Prostate gland (tissue), 2 donors: ENCODE results near the gene COX7B. TPM values are rescaled to one million over a fixed set of nuclear protein-coding genes. Genes with fewer than 3 reads are reported as not detected.

Experiments used
- DNase-seq: peaks from one replicate; pipeline ENCODE4 v3.0.0-alpha.2; 2019; ENCODE audit warnings: low spot score
- H3K27ac ChIP-seq, 2 donors: fragments of 200-600 bp; sonication (generic); 2 replicates each; pipeline ENCODE4 v1.5.1; 2017 to 2019
- H3K27me3 ChIP-seq: fragments of 200-600 bp; sonication (generic); replicated peaks from 2 replicates; pipeline ENCODE4 v1.5.1; 2019; ENCODE audit not compliant: insufficient read depth
- H3K36me3 ChIP-seq, 2 donors: fragments of 200-600 bp; sonication (generic); 1 replicate in 1 of 2; 2 replicates in 1 of 2; pipeline versions ENCODE4 v1.5.1 to v1.8.1; 2017 to 2019
- H3K4me1 ChIP-seq: fragments of 200-600 bp; sonication (generic); replicated peaks from 2 replicates; pipeline ENCODE4 v1.5.1; 2019
- H3K4me3 ChIP-seq, 2 donors: fragments of 200-600 bp; sonication (generic); 2 replicates each; pipeline ENCODE4 v1.5.1; 2017 to 2019
- H3K9me3 ChIP-seq: fragments of 200-600 bp; sonication (generic); 2 replicates; pipeline ENCODE4 v1.5.1; 2017
- POLR2A ChIP-seq: fragments of 450-650 bp; IDR thresholded peaks from one replicate; pipeline ENCODE4 v1.6.1; 2016; ENCODE audit warnings: antibody characterized with exemption, mild to moderate bottlenecking
- POLR2AphosphoS5 ChIP-seq: sonication (generic); formaldehyde crosslinking; IDR thresholded peaks from one replicate; pipeline ENCODE4 v1.6.1; 2017; ENCODE audit warnings: antibody characterized with exemption
- WGBS: methylation state at CpG from one replicate; pipeline ENCODE4 v1.1.5; 2018; 5-methylcytosine and 5-hydroxymethylcytosine counted together
- intact Hi-C: fragments of 100-400 bp; cut with DNase I; formaldehyde crosslinking; loops from one replicate; pipeline ENCODE4 v1.14.2; 2022
- small RNA-seq, 2 donors: library from RNA; depleted of rRNA; stranded (forward); fragments of <200 nt; gene quantifications; one replicate each; pipeline ENCODE3, GENCODE V24; 2016
- total RNA-seq, 2 donors: library from RNA; depleted of rRNA; stranded (reverse); fragments of >200 nt; gene quantifications; one replicate each; pipeline ENCODE4 v1.1.0, GENCODE V29; 2016
- TF ChIP-seq, protein P1 (sequence below), 4 experiments: fragments of 200-600 bp in 2 of 4; fragments of 450-650 bp in 2 of 4; sonication (generic) in 2 of 4; IDR thresholded peaks; 1 replicate in 3 of 4; 2 replicates in 1 of 4; pipeline ENCODE4 v1.5.1; 2016 to 2019; ENCODE audit warnings: antibody characterized with exemption in 4 of 4, mild to moderate bottlenecking in 2 of 4, moderate library complexity in 2 of 4

The COX7B gene
- total RNA-seq, 2 donors from 2014 or later: 203 to 374 TPM

DNA sequence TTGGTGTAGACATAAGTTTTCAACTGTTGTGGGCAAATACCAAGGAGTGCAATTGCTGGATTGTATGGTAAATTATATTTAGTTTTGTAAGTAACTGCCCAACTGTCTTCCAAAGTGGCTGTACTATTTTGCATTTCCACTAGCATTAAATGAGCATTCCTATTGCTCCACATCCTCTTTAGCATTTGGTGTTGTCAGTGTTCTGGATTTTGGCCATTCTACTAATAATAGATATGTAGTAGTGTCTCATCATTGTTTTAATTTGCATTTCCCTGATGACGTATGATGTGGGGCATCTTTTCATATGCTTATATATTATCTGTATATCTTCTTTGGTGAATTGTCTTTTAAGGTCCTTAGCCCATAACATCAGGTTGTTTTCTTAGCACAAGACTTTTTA is 52.9 kb downstream of the COX7B start:
- Histone ChIP-seq H3K36me3 (no peaks in the 10 kb centered on the region), H3K4me1 (no peaks in the 10 kb centered on the region), H3K27ac (no peak overlapping the region), H3K27me3 (no peaks in the 10 kb centered on the region), H3K9me3 (no peaks in the 10 kb centered on the region), H3K4me3 (no peak overlapping the region)
- WGBS: 94% methylated on average over 1 of the region's 1 CpG
- intact Hi-C loops: no loop called here
- no peak for TF ChIP-seq POLR2A
- TF ChIP-seq POLR2AphosphoS5: no peak
- TF ChIP-seq, protein P1, sequence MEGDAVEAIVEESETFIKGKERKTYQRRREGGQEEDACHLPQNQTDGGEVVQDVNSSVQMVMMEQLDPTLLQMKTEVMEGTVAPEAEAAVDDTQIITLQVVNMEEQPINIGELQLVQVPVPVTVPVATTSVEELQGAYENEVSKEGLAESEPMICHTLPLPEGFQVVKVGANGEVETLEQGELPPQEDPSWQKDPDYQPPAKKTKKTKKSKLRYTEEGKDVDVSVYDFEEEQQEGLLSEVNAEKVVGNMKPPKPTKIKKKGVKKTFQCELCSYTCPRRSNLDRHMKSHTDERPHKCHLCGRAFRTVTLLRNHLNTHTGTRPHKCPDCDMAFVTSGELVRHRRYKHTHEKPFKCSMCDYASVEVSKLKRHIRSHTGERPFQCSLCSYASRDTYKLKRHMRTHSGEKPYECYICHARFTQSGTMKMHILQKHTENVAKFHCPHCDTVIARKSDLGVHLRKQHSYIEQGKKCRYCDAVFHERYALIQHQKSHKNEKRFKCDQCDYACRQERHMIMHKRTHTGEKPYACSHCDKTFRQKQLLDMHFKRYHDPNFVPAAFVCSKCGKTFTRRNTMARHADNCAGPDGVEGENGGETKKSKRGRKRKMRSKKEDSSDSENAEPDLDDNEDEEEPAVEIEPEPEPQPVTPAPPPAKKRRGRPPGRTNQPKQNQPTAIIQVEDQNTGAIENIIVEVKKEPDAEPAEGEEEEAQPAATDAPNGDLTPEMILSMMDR (IDR thresholded peaks at IDR 0.05): no peak
- DNase-seq: no peak

- Histone ChIP-seq H3K27me3 (no peaks in the 10 kb centered on the region), H3K4me3 (no peak overlapping the region), H3K9me3 (no peaks in the 10 kb centered on the region), H3K4me1 (no peaks in the 10 kb centered on the region), H3K36me3 (no peaks in the 10 kb centered on the region), H3K27ac (no peak overlapping the region)
- intact Hi-C loops: no loop called here
- no peak for TF ChIP-seq POLR2AphosphoS5
- no peak for TF ChIP-seq POLR2A
- TF ChIP-seq, protein P1 (IDR thresholded peaks at IDR 0.05): no peak
- DNase-seq: no peak
- WGBS: 5% methylated on average over 1 of the region's 1 CpG
These were observed 54.0 kb downstream of the COX7B start for GRCh38 chrX:77953302-77953701.

DNA sequence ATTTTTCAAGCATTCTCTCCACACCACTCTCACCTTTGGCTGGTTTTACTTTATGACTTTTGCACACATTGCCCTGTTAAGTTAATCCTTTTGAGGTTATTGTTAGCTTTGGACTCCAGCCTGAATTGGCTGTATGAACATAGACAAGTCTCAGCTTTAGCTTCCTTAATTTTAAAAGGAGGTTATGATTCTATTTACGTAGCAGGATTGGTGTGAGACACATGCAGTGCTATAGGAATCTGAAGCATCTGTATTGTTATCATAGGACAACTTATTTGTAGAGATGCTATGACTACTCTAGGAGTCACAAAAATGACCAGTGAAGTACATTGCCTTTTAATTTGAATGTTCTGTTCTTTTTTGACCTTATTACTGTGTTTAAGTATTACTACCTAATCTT is 54.4 kb downstream of the COX7B start:
- WGBS: 13% methylated on average over 1 of the region's 1 CpG
- intact Hi-C loops: no loop called here
- H3K27me3 ChIP-seq: no peaks in the 10 kb centered on the region
- peak; percentile 5 for DNase-seq
- no peak overlapping the region for H3K27ac ChIP-seq
- H3K4me3 ChIP-seq: no peak overlapping the region
- no peaks in the 10 kb centered on the region for H3K36me3 ChIP-seq
- TF ChIP-seq POLR2AphosphoS5 (no peak), POLR2A (no peak)
- TF ChIP-seq, protein P1 (IDR thresholded peaks at IDR 0.05): no peak
- no peaks in the 10 kb centered on the region for H3K9me3 ChIP-seq
- H3K4me1 ChIP-seq: no peaks in the 10 kb centered on the region

Small RNA genes within 50 kb of the gene (small RNA-seq; reads per million reads assigned to genes)
- 0 reads per million in 2 donors for gene RN7SL460P

Other genes with a start within 250 kb of the COX7B start
- gene ATRX, start 113.3 kb upstream of the COX7B start, total RNA-seq: 100 to 1,000 TPM in 1 of 2 donors, 10 to 100 TPM in 1; 49.3 to 110 TPM
- 10 to 100 TPM; 37.1 to 79.4 TPM for gene MAGT1, start 4.0 kb upstream of the COX7B start, total RNA-seq
- 10 to 100 TPM in 1 of 2 donors, 1 to 10 TPM in 1; 9.8 to 15.1 TPM for gene ATP7A, start 11.2 kb downstream of the COX7B start, total RNA-seq
- gene PGAM4, start 70.2 kb downstream of the COX7B start, total RNA-seq: not detected
- 100 to 1,000 TPM; 120 to 146 TPM for gene PGK1, start 204.8 kb downstream of the COX7B start, total RNA-seq
- 10 to 100 TPM; 27.0 to 37.4 TPM for gene TAF9B, start 240.2 kb downstream of the COX7B start, total RNA-seq